DOHH2 (cell line): ENCODE results near the gene IRX4.

Experiments used
- H3F3A ChIP-seq: fragments of 200-600 bp; sonication (generic), shearing (Covaris generic); 2 replicates; pipeline ENCODE4 v1.6.0; 2016; ENCODE audit warnings: antibody characterized with exemption, mild to moderate bottlenecking; ENCODE audit not compliant: control insufficient read depth, insufficient read depth
- H3K27ac ChIP-seq: fragments of 200-600 bp; sonication (generic); 2 replicates; pipeline ENCODE4 v1.5.1; 2014; ENCODE audit warnings: low read depth, mild to moderate bottlenecking, low read length, moderate library complexity
- H3K27me3 ChIP-seq: fragments of 200-600 bp; sonication (generic); 2 replicates; pipeline ENCODE4 v1.6.1; 2014; ENCODE audit warnings: mild to moderate bottlenecking, low read length, mixed read lengths; ENCODE audit not compliant: control insufficient read depth
- H3K36me3 ChIP-seq: fragments of 200-600 bp; sonication (generic); 2 replicates; pipeline ENCODE4 v1.6.1; 2014; ENCODE audit warnings: mild to moderate bottlenecking, low read length, moderate library complexity, mixed read lengths; ENCODE audit not compliant: control insufficient read depth
- H3K4me1 ChIP-seq: fragments of 200-600 bp; sonication (generic); 2 replicates; pipeline ENCODE4 v1.6.1; 2014; ENCODE audit warnings: mild to moderate bottlenecking, low read length, mixed read lengths; ENCODE audit not compliant: control insufficient read depth
- H3K4me2 ChIP-seq: fragments of 200-600 bp; sonication (generic); 2 replicates; pipeline ENCODE4 v1.6.0; 2014; ENCODE audit warnings: mild to moderate bottlenecking, low read length, moderate library complexity
- H3K4me3 ChIP-seq: fragments of 200-600 bp; sonication (generic); 2 replicates; pipeline ENCODE4 v1.5.1; 2014; ENCODE audit warnings: mild to moderate bottlenecking, low read length, mixed read lengths
- H3K79me2 ChIP-seq: fragments of 200-600 bp; sonication (generic); 2 replicates; pipeline ENCODE4 v1.6.1; 2014; ENCODE audit warnings: mild to moderate bottlenecking, low read length, mixed read lengths; ENCODE audit not compliant: control insufficient read depth
- H3K9me2 ChIP-seq: fragments of 200-600 bp; sonication (generic); replicated peaks from 2 replicates; pipeline ENCODE4 v1.6.1; 2014; ENCODE audit warnings: mild to moderate bottlenecking, low read length, mixed read lengths; ENCODE audit not compliant: control insufficient read depth
- H3K9me3 ChIP-seq: fragments of 200-600 bp; sonication (generic); 2 replicates; pipeline ENCODE4 v1.6.1; 2014; ENCODE audit warnings: antibody characterized with exemption, low read length, mixed read lengths; ENCODE audit not compliant: control insufficient read depth, insufficient read depth
- H4K20me1 ChIP-seq: fragments of 200-600 bp; sonication (generic); 2 replicates; pipeline ENCODE4 v1.6.0; 2014; ENCODE audit warnings: low read depth, mild to moderate bottlenecking, antibody characterized with exemption, low read length, moderate library complexity; ENCODE audit not compliant: control insufficient read depth, insufficient read depth
- CTCF ChIP-seq: fragments of 200-600 bp; sonication (generic); IDR thresholded peaks from one replicate; pipeline ENCODE4 v1.5.1; 2014; ENCODE audit warnings: antibody characterized with exemption, mild to moderate bottlenecking, low read depth, low read length; ENCODE audit not compliant: poor library complexity, severe bottlenecking
- EZH2phosphoT487 ChIP-seq: fragments of 200-600 bp; sonication (generic); IDR thresholded peaks from 2 replicates; pipeline ENCODE4 v1.6.1; 2017; ENCODE audit warnings: borderline replicate concordance, mild to moderate bottlenecking, antibody characterized with exemption, low read length, moderate library complexity, mixed read lengths

IRX4 gene

GRCh38 chr5:1905108-1905507 lies 22.4 kb upstream of the IRX4 start:
- H3K4me1 ChIP-seq = no peaks in the 10 kb centered on the region
- H4K20me1 ChIP-seq = no peaks in the 10 kb centered on the region
- TF ChIP-seq EZH2phosphoT487 = no peak
- no peak for TF ChIP-seq CTCF
- H3K4me2 ChIP-seq = no peak overlapping the region
- no peak overlapping the region for H3K4me3 ChIP-seq
- H3K27ac ChIP-seq = no peak overlapping the region
- no peaks in the 10 kb centered on the region for H3K36me3 ChIP-seq
- no peaks in the 10 kb centered on the region for H3K79me2 ChIP-seq
- peaks cover 2% of the 10 kb centered on the region; the same call in 1 of the 2 replicates for H3K27me3 ChIP-seq
- H3K9me3 ChIP-seq = no peaks in the 10 kb centered on the region
- no peaks in the 10 kb centered on the region for H3K9me2 ChIP-seq
- no peaks in the 10 kb centered on the region for H3F3A ChIP-seq

DNA sequence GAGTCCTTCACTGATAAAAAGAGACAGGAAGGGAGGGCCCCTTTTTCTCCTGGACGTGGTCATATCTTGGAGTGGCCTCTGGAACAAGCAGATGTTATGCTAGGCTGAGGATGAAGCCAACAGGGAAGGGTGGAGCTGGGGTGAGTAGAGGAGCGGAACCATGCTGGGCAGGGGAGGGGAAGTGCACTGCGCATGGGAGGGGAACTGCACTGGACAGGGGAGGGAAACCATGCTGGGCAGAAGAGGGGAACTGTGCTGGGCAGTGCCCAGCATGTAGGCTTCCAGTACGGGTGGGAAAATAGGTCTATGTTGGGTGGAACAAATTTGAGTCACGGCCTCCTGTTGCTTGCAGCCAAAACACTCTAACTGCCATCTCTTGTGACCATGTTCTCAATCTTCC lies 19.3 kb upstream of the IRX4 start:
- H4K20me1 ChIP-seq = no peaks in the 10 kb centered on the region
- H3K4me1 ChIP-seq = no peaks in the 10 kb centered on the region
- TF ChIP-seq EZH2phosphoT487 (no peak), CTCF (no peak)
- no peaks in the 10 kb centered on the region for H3K36me3 ChIP-seq
- H3K27me3 ChIP-seq = peaks cover 8% of the 10 kb centered on the region
- no peaks in the 10 kb centered on the region for H3F3A ChIP-seq
- H3K4me2 ChIP-seq = no peak overlapping the region
- H3K27ac ChIP-seq = no peak overlapping the region
- H3K79me2 ChIP-seq = no peaks in the 10 kb centered on the region
- H3K9me2 ChIP-seq = no peaks in the 10 kb centered on the region
- H3K9me3 ChIP-seq = no peaks in the 10 kb centered on the region
- no peak overlapping the region for H3K4me3 ChIP-seq

DNA sequence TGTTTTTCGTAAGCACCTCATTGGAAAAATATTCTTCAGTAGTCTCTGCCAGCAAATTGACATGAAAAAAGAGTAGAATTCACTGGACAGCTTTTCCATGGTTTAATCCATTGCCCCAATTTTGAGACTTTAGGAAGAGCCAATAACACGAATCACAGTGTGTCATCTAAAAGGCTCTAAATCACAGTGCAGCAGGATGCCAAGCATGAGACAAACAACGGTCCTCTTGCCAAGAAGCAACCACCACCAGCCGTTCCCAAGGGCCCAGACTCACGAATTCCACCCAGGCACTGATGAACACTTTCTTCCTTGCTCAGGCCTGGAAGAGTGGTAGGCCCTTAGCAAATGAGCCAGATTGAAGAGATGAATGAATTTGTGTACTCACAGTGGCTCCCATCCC lies 18.3 kb upstream of the IRX4 start:
- Histone ChIP-seq H3K4me2 (no peak overlapping the region), H3F3A (no peaks in the 10 kb centered on the region), H3K79me2 (no peaks in the 10 kb centered on the region), H3K9me3 (no peaks in the 10 kb centered on the region), H3K27me3 (peaks cover 8% of the 10 kb centered on the region), H3K4me3 (no peak overlapping the region), H3K27ac (no peak overlapping the region), H3K36me3 (no peaks in the 10 kb centered on the region), H3K4me1 (no peaks in the 10 kb centered on the region), H3K9me2 (no peaks in the 10 kb centered on the region), H4K20me1 (no peaks in the 10 kb centered on the region)
- no peak for TF ChIP-seq CTCF
- no peak for TF ChIP-seq EZH2phosphoT487

DNA sequence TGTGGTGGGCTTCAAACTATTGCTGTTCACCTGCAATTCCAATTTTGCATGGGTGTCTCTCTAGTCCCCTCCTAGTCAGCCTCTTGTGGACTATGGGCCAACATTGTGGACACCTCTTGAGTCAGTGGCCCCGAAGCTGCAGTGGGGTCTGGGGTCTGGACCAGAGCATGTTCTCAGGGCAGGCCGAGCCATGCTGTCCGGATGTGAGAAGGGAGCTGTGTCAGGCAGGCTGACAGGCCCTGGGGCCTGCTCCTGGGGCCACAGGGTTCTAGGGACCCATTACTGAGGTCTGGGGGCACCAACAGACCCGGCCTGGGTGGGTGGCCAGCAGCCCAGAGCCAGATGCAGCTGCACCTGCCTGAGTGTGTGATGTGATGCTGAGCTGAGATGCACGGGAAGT lies 16.5 kb upstream of the IRX4 start:
- Histone ChIP-seq H3K36me3 (no peaks in the 10 kb centered on the region), H3K27me3 (peaks cover 6% of the 10 kb centered on the region; the same call in 1 of the 2 replicates), H3K9me2 (no peaks in the 10 kb centered on the region), H3K4me3 (no peak overlapping the region), H3K4me2 (no peak overlapping the region), H3F3A (no peaks in the 10 kb centered on the region), H3K4me1 (no peaks in the 10 kb centered on the region), H3K79me2 (no peaks in the 10 kb centered on the region), H3K9me3 (no peaks in the 10 kb centered on the region), H3K27ac (no peak overlapping the region), H4K20me1 (no peaks in the 10 kb centered on the region)
- no peak for TF ChIP-seq CTCF
- TF ChIP-seq EZH2phosphoT487 = no peak
